ENCODE measurements around the gene TMTC1. TPM values are rescaled to one million over a fixed set of nuclear protein-coding genes. Genes with fewer than 3 reads are reported as not detected.
"Not testable (repeated sequence)": the region's sequence is repeated elsewhere in the genome, so short reads cannot be mapped to it uniquely, and the experiment has no call there.

The TMTC1 gene
- total RNA-seq, 1 experiment from 2014 or later = 6.1 TPM

DNA sequence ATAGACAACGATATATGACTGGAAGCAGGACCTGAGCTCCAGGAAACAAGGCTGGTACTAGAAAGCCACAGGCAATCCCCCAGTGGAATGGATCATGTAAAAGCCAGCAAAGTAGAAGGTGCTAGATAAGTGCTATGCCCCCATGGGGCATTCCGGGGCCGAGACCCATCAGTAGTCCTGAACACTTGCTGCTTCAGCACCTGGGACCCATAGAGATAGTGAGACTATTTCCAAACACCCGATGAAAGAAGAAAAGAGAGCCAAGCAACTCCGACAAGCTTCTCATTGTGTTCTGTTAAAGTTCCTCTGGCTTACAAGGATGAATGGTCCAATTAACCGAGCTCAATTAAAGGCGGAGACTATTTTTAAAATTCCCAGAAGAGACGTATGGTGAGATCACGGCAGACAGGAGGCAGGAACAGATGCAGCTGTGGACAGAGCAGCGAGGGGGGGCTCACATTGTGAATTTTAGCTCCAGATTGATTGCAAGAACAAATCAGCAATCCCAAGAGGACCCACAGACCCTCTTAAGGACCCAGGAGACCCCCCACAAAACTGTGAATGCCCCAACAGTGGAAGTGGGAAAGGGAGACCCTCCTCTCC, 143.7 kb downstream of the TMTC1 start:
- no peak overlapping the region for H3K4me3 ChIP-seq (ENCODE audit: low read depth, low read length, poor library complexity, severe bottlenecking)
- ChIA-PET CTCF (no interaction called here), POLR2A (ENCODE audit: low non-redundant PET) (no interaction called here)
- no peak for TF ChIP-seq EZH2 (IDR thresholded peaks at IDR 0.05; ENCODE audit: borderline replicate concordance, low read depth, low read length, poor library complexity, severe bottlenecking)
- DNase-seq (ENCODE audit: low spot score) = no peak
- no peaks in the 10 kb centered on the region for H3K9me3 ChIP-seq (ENCODE audit: low read depth, low read length, poor library complexity, severe bottlenecking)
- no TSS peak for BruUV-seq (replicated peaks)
- H3K4me1 ChIP-seq (ENCODE audit: insufficient read depth, low read length, poor library complexity, severe bottlenecking) = no peaks in the 10 kb centered on the region
- H3K27me3 ChIP-seq (replicated peaks; ENCODE audit: insufficient read depth, low read depth, low read length, poor library complexity) = no peaks in the 10 kb centered on the region
- intact Hi-C loops (cut with micrococcal nuclease; ENCODE audit: unreplicated experiment) = no loop called here
- no peaks in the 10 kb centered on the region for H3K36me3 ChIP-seq (ENCODE audit: insufficient read depth, low read length, poor library complexity, severe bottlenecking)
- no peak overlapping the region for H3K27ac ChIP-seq (ENCODE audit: low read depth, low read length, poor library complexity, severe bottlenecking)

DNA sequence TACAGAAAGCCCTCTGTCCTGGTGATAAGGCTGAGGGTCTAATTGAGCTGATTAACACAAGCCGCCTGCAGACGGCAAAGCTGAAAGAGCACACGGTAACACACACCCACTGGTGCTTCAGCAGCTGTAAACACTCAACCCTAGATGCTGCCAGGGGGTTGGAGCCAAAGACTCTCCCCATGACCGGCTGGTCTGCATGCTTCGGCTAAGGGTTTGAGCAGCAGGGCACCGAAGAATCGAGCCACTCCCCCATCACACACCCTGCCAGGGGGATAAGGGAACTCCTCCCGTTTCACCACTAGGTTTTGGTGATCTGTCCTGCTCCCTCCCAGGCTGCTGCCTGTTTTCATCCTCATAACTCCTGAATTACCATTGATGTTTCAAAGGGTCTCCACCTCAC, 145.2 kb downstream of the TMTC1 start:
- no peak for DNase-seq (ENCODE audit: low spot score)
- TF ChIP-seq, protein P1, sequence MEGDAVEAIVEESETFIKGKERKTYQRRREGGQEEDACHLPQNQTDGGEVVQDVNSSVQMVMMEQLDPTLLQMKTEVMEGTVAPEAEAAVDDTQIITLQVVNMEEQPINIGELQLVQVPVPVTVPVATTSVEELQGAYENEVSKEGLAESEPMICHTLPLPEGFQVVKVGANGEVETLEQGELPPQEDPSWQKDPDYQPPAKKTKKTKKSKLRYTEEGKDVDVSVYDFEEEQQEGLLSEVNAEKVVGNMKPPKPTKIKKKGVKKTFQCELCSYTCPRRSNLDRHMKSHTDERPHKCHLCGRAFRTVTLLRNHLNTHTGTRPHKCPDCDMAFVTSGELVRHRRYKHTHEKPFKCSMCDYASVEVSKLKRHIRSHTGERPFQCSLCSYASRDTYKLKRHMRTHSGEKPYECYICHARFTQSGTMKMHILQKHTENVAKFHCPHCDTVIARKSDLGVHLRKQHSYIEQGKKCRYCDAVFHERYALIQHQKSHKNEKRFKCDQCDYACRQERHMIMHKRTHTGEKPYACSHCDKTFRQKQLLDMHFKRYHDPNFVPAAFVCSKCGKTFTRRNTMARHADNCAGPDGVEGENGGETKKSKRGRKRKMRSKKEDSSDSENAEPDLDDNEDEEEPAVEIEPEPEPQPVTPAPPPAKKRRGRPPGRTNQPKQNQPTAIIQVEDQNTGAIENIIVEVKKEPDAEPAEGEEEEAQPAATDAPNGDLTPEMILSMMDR (conservative IDR thresholded peaks at IDR 0.05; ENCODE audit: low read depth, low read length) = no peak
- TF ChIP-seq EZH2 (IDR thresholded peaks at IDR 0.05; ENCODE audit: borderline replicate concordance, low read depth, low read length, poor library complexity, severe bottlenecking) = no peak
- no TSS peak for BruUV-seq (replicated peaks)
- Histone ChIP-seq H3K27ac (ENCODE audit: low read depth, low read length, poor library complexity, severe bottlenecking) (no peak overlapping the region), H3K4me1 (ENCODE audit: insufficient read depth, low read length, poor library complexity, severe bottlenecking) (no peaks in the 10 kb centered on the region), H3K9me3 (ENCODE audit: low read depth, low read length, poor library complexity, severe bottlenecking) (no peaks in the 10 kb centered on the region), H3K4me3 (ENCODE audit: low read depth, low read length, poor library complexity, severe bottlenecking) (no peak overlapping the region), H3K27me3 (replicated peaks; ENCODE audit: insufficient read depth, low read depth, low read length, poor library complexity) (no peaks in the 10 kb centered on the region), H3K36me3 (ENCODE audit: insufficient read depth, low read length, poor library complexity, severe bottlenecking) (no peaks in the 10 kb centered on the region)
- intact Hi-C loops (cut with micrococcal nuclease; ENCODE audit: unreplicated experiment) = no loop called here
- CTCF ChIA-PET = no interaction called here
- POLR2A ChIA-PET (ENCODE audit: low non-redundant PET) = no interaction called here

DNA sequence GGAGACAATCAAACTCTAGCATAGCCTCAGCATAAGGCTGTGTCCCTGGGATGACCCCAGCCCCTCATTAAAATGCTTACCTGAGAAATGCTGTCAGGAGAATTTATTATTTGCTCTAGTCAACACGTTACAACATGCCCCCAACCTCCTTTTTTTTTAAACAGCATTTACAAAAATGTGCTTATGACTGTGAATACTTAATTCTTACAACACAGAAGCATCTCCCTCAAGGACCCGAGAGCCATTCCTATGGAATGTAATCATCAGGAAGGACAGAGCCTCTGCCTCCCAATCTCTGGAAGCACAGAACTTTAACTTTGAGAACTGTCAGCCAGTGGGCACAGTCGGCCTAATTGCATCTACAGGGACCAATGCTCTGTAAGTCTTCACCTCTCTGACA, 149.7 kb downstream of the TMTC1 start:
- Histone ChIP-seq H3K9me3 (ENCODE audit: low read depth, low read length, poor library complexity, severe bottlenecking) (no peaks in the 10 kb centered on the region), H3K36me3 (ENCODE audit: insufficient read depth, low read length, poor library complexity, severe bottlenecking) (no peaks in the 10 kb centered on the region), H3K27ac (ENCODE audit: low read depth, low read length, poor library complexity, severe bottlenecking) (no peak overlapping the region), H3K27me3 (replicated peaks; ENCODE audit: insufficient read depth, low read depth, low read length, poor library complexity) (peaks cover 4% of the 10 kb centered on the region), H3K4me3 (ENCODE audit: low read depth, low read length, poor library complexity, severe bottlenecking) (no peak overlapping the region), H3K4me1 (ENCODE audit: insufficient read depth, low read length, poor library complexity, severe bottlenecking) (no peaks in the 10 kb centered on the region)
- CTCF ChIA-PET = no interaction called here
- TF ChIP-seq, protein P1 (conservative IDR thresholded peaks at IDR 0.05; ENCODE audit: low read depth, low read length) = no peak
- TF ChIP-seq EZH2 (IDR thresholded peaks at IDR 0.05; ENCODE audit: borderline replicate concordance, low read depth, low read length, poor library complexity, severe bottlenecking) = no peak
- no peak for DNase-seq (ENCODE audit: low spot score)
- POLR2A ChIA-PET (ENCODE audit: low non-redundant PET) = no interaction called here
- intact Hi-C loops (cut with micrococcal nuclease; ENCODE audit: unreplicated experiment) = no loop called here
- no TSS peak for BruUV-seq (replicated peaks)

DNA sequence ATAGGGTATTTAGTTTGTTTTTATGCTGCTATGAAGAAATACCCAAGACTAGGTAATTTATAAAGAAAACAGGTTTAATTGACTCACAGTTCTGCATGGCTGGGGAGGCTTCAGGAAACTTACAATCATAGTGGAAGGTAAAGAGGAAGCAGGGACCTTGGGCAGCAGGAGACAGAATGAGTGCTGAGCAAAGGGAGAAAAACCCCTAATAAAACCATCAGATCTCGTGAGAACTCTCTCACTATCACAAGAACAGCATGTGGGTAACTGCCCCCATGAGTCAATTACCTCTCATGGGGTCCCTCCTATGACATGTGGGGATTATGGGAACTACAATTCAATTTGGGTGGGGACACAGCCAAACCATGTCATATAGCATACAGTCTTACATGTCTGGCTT, 153.6 kb downstream of the TMTC1 start:
- POLR2A ChIA-PET (ENCODE audit: low non-redundant PET); H3K4me1 ChIP-seq (ENCODE audit: insufficient read depth, low read length, poor library complexity, severe bottlenecking); H3K4me3 ChIP-seq (ENCODE audit: low read depth, low read length, poor library complexity, severe bottlenecking); BruUV-seq (replicated peaks); CTCF ChIA-PET; intact Hi-C loops (cut with micrococcal nuclease; ENCODE audit: unreplicated experiment); H3K27ac ChIP-seq (ENCODE audit: low read depth, low read length, poor library complexity, severe bottlenecking); H3K36me3 ChIP-seq (ENCODE audit: insufficient read depth, low read length, poor library complexity, severe bottlenecking); H3K9me3 ChIP-seq (ENCODE audit: low read depth, low read length, poor library complexity, severe bottlenecking); DNase-seq (ENCODE audit: low spot score): not testable (repeated sequence)
- H3K27me3 ChIP-seq (replicated peaks; ENCODE audit: insufficient read depth, low read depth, low read length, poor library complexity) = peaks cover 16% of the 10 kb centered on the region
